ENCODE data around the gene ZNF750. TPM values are rescaled to one million over a fixed set of nuclear protein-coding genes. Genes with fewer than 3 reads are reported as not detected.

Gene ZNF750
- total RNA-seq, 2 donors from 2014 or later, result not detected

DNA sequence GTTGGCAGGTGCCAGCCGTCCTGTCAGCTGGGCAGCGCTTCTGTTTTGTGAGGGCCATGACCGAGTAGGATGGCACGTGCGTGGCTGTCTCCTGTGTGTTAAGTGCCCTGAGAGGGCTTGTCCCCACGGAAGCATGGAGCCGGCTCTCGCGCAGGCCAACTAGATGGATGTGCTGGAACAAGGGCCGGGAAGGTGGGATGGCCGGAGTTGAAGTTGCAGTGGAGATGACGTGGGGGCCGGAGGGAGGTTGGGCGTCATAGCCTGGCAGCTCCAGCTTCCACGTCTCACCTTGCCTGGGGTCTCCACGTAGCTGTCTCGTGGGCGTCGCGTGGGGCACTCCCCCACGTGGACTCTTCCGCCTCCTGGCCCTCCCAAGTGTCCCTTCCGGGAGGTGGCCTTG, 60.3 kb downstream of the ZNF750 start:
- DNase-seq (no peak), ATAC-seq (no peak)
- Histone ChIP-seq H3K27me3 (no peaks in the 10 kb centered on the region), H3K27ac (no peak overlapping the region), H3K36me3 (replicated peaks in 1 of 2; ENCODE audit: insufficient read depth in 1 of 2, low read depth in 2 of 2) (peaks cover 0 to 3% of the 10 kb centered on the region in 2 donors), H3K4me3 (no peak overlapping the region), H3K9me3 (no peaks in the 10 kb centered on the region), H3K4me1 (peaks cover 8% of the 10 kb centered on the region)
- 86 to 94% methylated on average over 13 to 15 of the region's 23 CpGs for whole genome bisulfite sequencing, 2 donors
- TF ChIP-seq, protein P1, sequence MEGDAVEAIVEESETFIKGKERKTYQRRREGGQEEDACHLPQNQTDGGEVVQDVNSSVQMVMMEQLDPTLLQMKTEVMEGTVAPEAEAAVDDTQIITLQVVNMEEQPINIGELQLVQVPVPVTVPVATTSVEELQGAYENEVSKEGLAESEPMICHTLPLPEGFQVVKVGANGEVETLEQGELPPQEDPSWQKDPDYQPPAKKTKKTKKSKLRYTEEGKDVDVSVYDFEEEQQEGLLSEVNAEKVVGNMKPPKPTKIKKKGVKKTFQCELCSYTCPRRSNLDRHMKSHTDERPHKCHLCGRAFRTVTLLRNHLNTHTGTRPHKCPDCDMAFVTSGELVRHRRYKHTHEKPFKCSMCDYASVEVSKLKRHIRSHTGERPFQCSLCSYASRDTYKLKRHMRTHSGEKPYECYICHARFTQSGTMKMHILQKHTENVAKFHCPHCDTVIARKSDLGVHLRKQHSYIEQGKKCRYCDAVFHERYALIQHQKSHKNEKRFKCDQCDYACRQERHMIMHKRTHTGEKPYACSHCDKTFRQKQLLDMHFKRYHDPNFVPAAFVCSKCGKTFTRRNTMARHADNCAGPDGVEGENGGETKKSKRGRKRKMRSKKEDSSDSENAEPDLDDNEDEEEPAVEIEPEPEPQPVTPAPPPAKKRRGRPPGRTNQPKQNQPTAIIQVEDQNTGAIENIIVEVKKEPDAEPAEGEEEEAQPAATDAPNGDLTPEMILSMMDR (IDR thresholded peaks at IDR 0.05), result no peak
- TF ChIP-seq POLR2A (IDR thresholded peaks at IDR 0.05), result no peak
- intact Hi-C loops (cut with DNase I), result loop anchor here (5.0 kb wide), 2 partner anchors 112 to 427 kb away; no protein-coding TSS in a partner anchor

Other genes with a start within 250 kb of the ZNF750 start
- gene WDR45B, start 191.6 kb downstream of the ZNF750 start, total RNA-seq, result 10 to 100 TPM; 45.5 to 49.3 TPM
- 10 to 100 TPM; 18.2 to 39.9 TPM for gene RAB40B, start 141.3 kb downstream of the ZNF750 start, total RNA-seq
- gene FN3KRP, start 123.3 kb downstream of the ZNF750 start, total RNA-seq, result 1 to 10 TPM; 7.6 to 8.0 TPM
- gene FN3K, start 104.4 kb downstream of the ZNF750 start, total RNA-seq, result 10 to 100 TPM; 15.2 to 29.1 TPM
- 10 to 100 TPM; 38.9 to 74.8 TPM for gene TBCD, start 88.0 kb downstream of the ZNF750 start, total RNA-seq
- gene METRNL, start 239.6 kb upstream of the ZNF750 start, total RNA-seq, result 10 to 100 TPM; 21.3 to 26.4 TPM